Measurements from ENCODE around the gene AGAP1.

AGAP1 gene

DNA sequence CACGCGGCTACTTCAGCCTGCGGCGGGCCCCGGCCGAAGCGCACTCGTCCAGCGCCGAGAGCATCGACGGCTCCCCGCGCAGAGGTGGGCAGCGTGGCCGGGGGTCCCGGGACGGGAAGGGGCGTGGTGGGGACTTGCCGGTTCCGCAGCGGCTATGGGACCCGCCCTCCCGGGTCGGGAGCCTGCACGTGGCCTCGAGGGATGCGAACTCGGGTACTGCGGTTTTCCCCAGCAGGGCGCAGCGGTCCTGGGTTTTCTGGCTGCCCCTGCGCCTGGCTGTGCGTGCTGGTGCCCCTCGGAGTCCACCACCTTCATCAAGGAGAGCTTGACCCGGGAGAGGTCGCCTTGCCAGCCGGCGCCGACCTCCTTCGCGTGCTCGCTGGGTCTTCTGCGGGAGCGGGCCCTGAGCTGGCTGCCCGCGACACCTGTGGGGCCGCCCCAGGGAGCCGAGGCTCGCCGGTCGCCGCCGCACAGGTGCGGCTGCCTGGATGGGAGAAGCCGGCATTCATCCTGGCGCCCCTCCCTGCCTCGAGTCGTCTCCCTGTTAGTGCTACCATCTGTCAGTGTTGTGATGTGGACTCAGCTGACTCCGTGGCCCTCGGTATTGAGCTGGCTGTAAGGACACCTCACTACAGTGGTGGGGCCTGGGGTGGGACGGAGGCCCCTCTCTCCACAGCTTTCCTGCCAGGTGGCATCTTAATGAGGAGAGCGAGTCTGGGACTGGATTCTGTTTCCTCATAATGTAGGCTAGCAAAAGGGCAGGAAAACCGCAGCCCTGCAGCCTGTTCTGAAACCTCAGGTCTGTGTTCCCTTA is 177.3 kb downstream of the AGAP1 start:
- no peak for DNase-seq

DNA sequence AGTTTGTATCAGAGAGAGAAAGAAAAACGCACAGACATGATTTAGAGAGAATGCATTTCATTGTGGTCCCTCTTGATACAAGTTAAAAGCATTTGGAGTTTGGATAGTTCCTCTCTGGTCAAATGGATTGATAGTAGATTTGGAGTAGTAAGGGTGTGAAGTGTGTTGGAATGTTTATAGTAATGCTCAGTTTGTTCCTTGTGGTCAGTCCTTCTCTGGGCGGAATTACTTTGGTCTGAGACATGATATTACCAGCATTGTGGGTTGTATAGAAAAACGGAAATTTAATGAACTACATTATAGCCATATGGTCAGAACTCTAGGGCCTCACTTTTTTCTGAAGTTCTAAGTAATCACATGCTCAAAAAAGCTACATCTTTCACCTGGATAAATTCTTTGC is 178.9 kb downstream of the AGAP1 start:
- no peak for DNase-seq

DNA sequence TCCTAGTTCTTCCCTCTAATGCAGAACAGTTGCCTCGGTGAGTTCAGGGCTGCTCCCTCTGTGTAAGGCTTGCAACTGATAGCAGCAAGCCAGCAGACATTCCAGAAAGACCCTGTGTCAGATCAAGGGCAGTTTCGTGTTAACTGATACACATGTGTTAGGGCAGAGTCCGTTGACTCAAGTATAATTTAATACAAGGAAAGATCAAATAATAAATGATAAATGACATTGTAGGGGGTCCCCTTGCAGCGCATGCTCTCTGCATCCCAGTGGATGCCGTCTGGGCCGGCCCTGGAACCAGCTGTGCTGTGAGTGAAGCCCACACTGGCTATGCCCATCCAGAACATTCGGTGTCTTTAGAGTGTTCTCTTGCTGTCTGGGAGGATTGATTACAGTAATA is 180.3 kb downstream of the AGAP1 start:
- DNase-seq: no peak

DNA sequence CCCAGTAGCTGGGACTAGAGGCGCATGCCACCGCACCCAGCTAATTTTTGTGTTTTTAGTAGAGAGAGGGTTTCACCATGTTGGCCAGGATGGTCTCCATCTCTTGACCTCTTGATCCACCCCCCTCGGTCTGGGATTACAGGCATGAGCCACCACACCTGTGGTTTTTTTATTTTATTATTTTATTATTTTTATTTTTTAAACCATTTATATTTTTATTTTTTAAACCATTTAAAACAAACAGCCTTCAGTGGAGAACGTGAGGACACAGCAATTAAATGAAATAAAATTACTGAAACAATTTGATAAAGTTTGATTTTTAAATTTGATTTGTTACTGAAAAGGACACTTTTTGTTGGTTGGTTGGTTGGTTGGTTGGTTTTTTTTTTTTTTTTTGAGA is 181.0 kb downstream of the AGAP1 start:
- no peak for DNase-seq

DNA sequence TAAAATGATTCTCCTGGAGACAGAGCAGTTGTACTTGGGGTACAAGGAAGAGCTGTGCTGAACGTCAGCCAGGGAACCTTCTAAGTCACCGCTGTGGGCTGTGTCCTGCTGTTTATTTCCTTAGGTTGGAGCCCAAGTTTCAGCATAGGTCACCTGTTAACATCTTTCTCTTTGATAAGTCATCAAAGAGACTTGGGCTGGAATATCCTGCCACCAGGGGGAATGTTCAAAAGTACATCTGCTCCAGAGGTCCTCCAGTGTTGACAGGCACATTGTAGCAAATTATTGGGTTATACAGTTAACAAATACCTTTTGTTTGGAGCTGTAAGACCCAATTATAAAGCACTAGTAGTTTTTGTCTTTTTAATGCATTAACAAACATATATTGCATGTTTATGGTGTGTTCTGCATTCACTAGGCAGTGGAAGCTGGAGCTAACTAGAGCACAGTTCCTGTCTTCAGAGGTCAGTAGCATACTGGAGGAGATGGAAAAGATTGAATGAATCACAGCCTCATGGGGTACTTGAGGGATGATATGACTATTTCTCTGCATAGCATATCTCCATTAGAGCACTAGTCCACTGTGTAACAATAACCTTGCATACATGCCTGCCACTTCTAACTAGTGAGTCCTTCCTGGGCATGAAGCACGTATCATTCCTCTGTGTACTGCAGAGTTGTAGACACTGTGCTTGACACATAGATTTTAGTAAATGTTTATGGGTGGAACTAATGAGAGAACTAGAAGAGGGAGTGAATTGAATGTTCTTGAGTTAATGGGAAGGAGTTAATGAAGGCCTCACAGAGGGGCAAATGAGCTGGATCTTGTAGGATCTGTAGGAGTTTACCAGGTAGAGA is 182.1 kb downstream of the AGAP1 start:
- no peak for DNase-seq

DNA sequence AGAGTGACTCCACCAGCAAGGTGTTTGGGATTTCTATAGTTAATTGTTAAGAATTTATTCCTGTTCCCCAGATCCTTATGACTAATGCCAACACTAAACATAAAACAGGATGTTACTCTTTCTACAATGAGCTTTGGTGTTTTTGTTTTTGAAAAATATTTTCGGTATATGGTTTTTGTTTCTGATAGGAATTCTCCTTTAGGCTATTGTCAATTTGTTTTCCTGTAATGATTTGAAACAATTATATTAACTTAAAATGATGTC is 182.6 kb downstream of the AGAP1 start:
- DNase-seq: no peak

DNA sequence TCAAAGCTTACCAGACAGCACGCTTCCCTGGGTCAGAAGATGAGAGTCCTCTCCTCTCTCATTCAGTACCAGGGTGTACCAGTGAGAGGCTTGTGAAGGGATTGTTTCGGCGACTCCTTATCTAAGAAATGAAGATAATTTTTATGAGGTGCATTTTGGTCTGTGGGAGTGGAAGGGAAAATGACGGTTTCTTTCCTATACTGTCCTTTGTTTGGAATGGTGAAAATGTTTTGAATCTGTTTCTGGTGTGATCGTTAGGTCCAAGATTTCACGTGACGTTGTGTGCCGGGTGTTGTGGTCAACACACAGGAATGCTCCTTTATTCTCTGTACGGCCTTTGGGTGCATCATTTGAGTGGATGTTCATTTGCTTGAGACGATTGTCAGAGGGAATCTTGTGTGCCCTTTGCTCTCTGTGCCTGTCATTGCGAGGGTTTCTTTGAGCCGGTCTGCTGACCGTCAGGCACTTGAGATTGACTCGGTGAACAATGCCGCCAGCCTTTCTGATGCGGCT is 183.5 kb downstream of the AGAP1 start:
- DNase-seq: no peak

DNA sequence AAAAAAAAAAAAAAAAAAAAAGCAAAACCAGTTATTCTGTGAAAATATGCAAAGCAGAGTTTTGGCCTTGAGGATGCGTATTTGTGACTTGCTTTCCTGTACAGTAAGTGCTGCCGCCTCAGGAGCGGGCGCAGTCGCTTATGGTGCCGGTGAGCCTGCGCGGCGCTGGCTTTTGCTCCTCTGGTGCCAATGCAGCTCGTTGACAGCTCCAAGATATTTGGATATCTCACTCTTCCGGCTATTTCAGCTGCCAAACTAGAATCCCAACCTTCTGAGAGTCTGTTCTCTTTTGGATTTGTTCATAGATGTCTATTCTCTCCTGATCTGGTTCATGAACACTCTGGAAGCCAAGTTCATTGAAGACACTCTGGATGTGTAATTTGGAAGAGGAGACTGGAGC is 184.1 kb downstream of the AGAP1 start:
- DNase-seq: no peak

DNA sequence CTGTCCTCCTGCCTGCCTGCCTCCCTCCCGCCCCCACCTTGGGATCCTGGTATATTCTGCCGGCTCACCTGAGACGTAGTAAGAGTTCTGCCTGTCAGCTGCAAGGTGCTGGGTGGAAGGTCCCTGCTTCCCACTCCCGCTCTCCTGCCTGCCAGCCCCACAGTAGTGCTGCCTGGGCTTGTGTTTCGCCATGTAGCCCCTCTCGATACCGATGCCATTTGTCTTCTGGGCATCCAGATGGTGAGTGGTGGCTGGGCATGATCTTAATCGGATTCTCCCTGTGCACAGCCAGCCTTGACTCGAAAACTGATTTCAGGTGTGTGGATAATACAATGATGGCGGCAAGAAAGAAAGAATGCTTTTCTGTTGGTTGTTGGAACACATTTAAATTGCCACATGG is 184.9 kb downstream of the AGAP1 start:
- DNase-seq: no peak

DNA sequence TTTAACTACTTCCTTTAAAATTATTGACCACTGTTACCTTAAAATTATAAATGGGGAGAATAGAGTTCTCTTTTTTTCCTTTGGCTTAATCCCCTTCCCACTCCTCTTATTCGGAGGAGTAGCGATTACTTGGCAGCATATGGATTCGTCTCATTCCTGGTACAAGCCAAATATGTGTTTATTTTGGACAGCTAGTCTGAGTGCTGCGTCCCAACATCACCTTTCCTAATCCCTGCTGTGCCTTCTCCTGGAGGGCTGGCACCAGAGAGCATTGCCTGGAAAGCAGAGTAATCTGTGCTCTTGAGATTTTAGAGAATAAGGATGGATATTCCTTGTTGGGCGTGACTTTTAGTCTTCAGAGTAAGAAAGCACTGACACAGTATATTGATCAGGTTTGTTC is 185.6 kb downstream of the AGAP1 start:
- DNase-seq: no peak

DNA sequence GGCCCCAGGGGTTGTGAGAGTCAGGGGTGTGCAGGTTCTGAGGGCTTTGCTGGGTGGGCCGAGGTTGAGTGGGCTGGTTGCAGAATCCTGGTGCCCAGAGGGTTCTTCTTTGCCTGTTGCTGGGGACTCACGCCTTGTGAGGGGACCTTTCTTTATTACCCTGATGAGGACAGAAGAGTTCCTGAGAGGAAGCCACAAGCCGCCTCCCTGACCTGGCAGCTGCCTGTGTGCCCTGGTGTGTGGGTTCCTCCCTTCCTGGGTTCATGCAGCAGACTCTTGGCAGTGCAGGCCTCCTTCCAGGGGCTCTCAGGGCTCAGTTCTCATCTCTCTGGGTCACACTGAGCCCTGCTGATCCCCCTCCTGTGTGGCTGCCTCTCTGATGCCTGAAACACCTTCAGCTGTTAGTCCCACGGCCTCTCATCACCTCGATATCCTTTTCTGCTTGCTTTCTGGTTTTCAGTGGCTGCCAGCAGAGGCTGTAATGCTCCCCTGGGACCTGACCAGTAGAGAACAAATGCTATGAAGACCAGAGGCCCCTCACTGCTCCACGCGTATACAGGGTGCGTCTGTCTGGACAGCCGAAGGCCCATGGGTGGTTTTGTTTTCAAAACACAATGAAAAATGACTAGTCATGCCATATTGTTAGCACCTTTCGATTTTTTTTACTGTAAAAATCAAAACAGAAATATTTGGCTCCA is 191.3 kb downstream of the AGAP1 start:
- no peak for DNase-seq

DNA sequence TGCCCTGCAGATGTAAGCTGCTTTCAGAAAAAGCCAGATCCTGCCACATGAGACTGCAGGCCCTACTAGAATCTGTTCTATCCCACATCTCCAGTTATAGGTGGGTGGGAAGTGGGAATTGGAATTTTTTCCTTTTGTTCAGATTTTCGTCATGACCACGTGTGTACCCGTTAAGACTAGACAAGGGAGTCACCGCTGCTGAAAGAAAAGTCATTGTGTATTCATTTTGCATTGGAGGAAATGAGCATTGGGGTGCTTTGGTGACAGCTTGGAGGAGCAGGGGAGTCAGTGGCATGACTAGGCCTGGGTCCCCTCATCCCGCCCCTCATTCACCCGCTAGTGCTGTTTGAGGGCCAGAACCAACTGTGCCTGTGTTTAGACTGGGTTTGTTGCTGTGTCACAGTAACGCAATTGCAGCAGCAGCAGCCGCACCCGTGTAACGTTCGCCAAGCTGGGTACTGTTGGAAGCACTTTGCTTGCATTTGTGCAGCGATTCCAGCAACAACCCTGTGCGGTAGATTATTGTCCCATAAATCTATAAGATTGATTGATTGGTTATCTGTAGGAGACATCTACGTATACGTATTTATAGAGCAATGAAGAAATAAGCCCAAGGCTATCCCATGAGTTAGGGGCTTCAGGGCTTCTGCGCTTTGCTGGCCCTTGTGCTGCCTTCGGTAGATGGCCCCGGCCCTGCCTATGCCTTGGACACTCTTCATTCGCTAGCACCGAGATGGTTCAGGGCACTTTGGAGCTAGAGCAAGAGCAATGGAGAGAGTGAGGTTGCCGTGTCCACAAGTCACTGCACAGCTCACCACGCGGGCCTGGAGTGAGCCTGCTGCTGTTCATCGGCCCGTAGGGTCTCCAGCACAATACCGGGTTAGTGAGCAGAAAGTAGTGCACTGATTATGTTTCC is 194.9 kb downstream of the AGAP1 start:
- no peak for DNase-seq

DNA sequence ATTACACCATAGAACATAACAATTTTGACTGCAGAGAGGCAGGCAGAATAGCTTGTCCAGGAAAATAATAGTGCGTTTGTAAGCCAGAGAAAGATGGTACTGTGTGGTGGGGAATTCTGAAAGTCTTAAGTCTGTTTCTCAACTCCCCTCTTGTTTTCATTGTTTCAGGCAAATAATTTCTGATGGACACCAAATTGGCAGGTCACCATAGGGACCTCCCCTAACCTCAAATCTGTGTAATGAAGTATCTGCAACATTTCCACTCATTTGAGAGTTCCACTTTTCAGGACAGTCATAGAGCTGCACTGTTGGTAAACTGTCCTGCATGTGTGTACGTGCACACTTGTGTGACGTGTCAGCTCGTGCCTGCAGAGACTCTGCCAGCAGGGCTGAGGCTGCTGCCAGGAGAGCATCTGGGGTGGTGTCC is 195.6 kb downstream of the AGAP1 start:
- DNase-seq: no peak

DNA sequence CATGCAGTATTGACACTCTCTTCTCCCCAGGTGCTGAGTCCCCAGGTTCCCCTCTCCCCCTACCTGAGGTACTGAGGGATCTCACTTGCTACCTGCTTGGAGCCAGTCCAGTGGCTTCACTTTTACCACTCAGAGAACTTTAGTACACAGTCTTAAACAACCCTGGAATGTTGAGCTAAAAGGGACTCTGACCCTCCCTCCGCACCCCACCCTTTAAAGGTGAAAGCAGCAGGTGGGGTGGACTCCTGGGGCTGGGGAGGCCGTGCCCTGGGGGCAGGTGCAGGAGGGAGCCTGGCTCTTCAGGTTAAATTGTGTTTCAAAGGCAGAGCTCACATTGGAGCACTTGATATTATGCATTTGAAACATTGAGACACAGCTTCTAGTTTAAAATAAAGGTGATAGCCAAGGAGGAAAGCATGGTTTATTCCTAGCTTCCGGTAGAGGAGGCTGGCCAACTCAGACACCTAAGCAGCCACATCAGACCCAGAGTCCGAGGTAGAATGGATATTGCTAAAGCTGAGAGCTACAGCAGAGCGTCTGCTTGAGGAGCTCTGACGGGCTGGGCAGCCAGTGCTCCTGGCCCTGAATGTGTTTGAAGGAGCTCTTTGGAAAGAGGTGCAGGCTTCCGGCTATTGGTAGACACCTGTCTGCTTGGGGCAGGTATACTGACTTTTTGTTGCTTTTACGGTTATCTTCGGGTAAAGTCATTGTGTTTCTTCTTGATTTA is 196.4 kb downstream of the AGAP1 start:
- DNase-seq: no peak

DNA sequence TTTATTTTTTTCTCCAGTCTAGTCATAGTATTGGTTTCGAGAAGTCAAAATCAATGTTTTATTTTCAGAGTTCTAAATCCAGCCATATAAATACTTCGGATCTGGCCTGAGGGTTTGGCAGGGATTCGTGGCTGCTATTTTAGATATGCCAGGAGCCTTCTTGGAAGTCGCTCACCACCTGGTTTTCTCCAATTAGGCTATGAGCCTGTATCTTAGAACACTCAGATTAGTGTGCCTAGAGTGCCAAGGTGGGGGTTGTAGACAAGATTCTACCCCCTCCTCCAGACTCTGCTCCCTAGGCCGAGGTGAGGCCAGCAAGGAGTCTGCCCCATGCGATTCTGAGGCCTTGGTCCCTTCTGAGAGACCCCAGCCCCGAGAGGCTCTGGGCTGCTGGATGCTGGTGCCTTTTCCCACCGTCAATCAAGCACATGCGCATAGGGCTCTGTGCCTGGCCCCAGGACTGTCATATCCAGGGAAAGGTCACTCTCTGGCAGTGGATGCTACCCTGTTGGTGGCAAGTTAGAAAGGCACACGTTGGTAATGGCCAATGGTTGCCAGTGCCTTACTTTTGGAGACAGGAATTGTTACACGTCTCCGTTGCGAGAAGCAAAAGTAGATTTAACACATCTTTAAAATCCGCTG is 197.1 kb downstream of the AGAP1 start:
- DNase-seq: no peak

DNA sequence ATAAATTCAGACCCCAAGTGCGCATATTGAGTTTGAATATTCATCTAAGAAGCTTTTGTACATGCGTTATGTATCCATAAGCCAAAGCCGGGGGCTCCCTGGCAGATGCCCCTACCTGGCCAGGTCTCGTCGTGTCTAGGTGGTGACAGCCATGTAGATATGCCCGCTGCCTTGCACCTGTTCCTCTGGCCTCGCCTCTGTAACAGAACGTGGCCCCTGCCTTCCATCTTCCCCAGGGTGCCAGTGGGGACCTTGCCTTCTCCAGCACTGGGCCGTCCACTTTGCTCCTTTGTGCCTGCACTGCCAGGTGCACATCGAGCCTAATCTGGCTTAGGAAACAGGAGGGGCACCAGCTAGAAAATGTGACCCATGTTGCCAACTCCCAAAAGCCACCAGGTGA is 198.2 kb downstream of the AGAP1 start:
- no peak for DNase-seq

DNA sequence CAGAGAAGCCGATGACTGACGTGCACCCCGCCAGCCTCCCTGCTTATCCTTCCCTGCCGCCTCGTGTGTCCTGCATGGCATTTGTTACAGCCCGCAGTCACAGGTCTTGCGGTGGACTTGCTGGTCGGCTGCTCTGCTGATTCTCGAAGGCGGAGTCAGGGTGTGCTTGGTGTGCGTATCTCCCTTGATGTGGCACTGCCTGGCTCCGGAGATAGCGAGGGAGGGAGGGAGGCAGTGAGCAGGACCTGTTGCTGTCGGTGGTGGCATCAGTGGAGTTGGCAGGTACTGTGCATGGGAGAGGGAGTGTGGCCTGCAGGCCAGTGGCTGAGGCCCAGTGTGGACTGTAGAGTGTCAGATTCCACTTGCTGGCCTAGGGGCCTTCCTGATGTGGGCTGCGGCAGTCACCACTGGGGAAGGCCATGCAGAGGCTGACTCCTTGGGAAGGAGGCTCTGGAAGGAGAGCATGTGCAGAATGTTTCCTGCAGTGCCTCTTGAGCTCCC is 198.9 kb downstream of the AGAP1 start:
- no peak for DNase-seq

DNA sequence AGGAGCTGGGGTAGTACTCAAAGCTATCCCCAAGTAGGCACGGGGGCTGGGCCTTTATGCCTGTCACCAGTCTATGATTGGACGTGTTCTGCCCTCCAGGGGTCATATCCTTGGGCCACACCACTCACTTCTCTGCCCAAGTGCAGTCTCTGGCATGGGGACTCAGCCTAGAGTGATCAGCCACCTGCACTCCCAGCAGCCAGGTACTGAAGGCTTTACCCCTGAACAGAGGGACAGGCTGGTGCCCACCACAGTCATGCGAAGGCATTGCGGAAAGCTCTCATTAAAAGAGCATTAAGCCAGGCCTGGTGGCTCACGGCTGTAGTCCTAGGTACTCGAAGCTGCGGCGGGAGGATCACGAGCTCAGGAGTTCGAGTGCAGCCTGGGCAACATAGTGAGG is 199.4 kb downstream of the AGAP1 start:
- no peak for DNase-seq

DNA sequence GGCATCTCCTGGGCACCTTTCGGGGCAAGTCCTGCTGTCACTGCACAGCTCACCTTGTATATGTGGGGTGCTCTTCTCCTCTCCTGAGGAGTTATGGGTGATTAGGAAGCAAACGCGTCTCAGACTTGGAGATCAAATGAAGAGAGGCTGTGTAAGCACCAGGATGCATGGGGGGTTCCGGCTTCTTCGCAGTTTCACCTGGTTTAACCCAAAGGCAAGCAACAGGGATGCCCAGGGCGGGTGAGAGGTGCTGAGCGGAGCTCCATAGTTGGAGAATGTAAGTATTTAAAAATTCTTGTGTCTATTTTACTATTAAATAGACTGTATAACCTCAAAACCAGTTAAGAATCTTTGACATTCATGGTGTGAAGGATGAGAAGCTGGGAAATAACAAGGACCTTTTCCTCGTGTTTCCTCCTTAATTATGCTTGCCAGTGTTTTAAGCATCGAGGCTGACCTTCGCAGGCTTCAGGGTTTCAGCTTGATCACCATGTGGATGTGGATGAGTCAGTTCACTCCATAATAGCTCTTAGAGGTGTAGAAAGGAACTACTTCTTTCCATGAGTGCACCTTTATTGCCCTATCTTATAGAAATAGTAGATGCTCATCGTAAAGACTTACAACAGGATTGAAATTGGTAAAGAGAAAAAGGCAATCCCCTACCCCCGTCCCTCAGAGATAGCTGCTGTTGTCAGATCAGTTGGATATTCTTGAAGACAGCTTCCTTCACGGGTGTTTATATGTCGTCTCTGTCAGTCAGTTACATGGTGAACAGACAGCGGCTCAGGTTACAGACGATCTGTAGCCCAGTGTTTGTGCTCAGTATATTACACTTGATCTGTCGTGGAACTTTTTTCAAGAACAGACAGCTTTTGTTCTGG is 201.1 kb downstream of the AGAP1 start:
- DNase-seq: no peak

DNA sequence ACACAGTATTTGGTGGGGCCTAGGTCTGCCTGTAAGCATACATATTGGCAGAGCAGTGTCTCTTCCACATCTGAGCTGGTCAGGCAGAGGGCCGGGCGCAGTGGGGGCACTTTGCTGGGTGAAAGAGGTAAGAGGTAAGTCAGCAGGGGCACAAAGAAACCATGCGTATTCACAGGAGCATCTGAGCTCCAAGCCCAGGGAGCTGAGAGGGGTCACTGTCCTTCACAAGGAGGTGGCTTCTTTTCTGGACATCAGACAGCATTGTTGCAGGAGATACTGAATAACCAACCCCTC is 201.7 kb downstream of the AGAP1 start:
- no peak for DNase-seq
